HG02870 (cell line): ENCODE results near the gene UMOD.

Experiments used
- ATAC-seq: cut with Tn5 transposase; IDR thresholded peaks from one replicate; pipeline ENCODE4 v1.9.1; 2021; ENCODE audit warnings: mild to moderate bottlenecking, moderate library complexity; ENCODE audit not compliant: unreplicated experiment

Gene UMOD

GRCh38 chr16:20307240-20307671, 45.3 kb downstream of the UMOD start:
- ATAC-seq, result no peak

GRCh38 chr16:20306401-20306800, 46.1 kb downstream of the UMOD start:
- ATAC-seq, result no peak

DNA sequence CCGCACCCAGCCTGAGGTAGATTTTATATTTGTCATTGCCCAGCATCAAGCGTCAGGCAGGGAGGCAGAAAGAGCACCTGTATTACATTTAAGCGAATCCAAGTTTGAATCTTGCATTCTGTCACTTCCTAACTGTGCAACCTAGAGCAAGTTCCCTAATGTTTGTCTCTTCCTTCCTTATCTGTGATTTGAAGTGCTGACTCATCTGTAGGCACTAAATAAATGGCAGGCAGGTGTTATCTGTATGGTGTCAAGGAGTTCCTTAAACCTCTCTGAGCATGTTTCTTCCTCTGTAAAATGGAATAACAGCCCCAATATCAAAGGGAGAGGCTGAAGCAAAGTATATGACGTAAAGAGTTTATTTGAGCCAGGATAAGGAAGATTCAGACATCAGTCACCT, 49.5 kb downstream of the UMOD start:
- no peak for ATAC-seq

GRCh38 chr16:20302389-20302788, 50.1 kb downstream of the UMOD start:
- no peak for ATAC-seq

GRCh38 chr16:20301840-20302239, 50.7 kb downstream of the UMOD start:
- no peak for ATAC-seq

GRCh38 chr16:20300312-20301097, 52.0 kb downstream of the UMOD start:
- ATAC-seq, result peak; percentile 51

DNA sequence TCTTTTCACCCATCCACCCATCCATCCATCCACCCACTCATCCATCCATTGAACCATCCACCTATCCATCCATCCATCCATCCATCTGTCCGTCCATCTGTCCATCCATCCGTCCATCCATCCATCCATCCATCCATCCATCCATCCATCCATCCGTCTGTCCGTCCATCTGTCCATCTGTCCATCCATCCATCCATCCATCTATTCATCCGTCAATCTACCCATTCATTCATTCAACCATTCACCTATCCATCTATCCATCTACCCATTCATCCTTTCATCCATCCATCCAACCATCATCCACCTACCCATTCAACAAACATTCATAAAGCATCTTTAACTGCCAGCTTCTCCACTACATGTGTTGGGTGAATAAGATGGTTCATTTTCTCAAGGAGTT, 54.1 kb downstream of the UMOD start:
- no peak for ATAC-seq

- no peak for ATAC-seq
Observed at GRCh38 chr16:20291208-20292206, 61.0 kb downstream of the UMOD start.

DNA sequence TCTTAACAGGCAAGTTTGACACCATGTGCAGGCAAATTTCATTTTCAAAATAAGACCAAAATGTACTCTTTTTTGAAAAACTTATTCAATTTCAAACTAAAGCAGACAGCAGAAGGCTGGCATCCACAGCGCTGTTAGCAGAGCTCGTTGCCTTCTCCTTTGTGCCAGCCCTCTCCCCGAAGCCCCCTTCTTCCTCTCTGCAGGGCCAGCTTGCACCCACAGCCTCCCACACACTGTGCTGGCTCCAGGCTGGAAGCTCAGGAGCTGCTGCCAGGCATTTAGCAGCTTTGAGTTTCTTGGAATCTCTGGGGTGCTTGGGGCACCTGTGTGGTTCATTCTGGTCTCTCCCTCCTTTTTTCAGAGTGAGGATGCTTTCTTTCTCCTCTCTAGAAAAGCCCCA, 62.9 kb downstream of the UMOD start:
- ATAC-seq, result no peak

GRCh38 chr16:20285993-20286499, 66.5 kb downstream of the UMOD start:
- ATAC-seq, result no peak
